ENCODE data around the gene TLR7.

DNA sequence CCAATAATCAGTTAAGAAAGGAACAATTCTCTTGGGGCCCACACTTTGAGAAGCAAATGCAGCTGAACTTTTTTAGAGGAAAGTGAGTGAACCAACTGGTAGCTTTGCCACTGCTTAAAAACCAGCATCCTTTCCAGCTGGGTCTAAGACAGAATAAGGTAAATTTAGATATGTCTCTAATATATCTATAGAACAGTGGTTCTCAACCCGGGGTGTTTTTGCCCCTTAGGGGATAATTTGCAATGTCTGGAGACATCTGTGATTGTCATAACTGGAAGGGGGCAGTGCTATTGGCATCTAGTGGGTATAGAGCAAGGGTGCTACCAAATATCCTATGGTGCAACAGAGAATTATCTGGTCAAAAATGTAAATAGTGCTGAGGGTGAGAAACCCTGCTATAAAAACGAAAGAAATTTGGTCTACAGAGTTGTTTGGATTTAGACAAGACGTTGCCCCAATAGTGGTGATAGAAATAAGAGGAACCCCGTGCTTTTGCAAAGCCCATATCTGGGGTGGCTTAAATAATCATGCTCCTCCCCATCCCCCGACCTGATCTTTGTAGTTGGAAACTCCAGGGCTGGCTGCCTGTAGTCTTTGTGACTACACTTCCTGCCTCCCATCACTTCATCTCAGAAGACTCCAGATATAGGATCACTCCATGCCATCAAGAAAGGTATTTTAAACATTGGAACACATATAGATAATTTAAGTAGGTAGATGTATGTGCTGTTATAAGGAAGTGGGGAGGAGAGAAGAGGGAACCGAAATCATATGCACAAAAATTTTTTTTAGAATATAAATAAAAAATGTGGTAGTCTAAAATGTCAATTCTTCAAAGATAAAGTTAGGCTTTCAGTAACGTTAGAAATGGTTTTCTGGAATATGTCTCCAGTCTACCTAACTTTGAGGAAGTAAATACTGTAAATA is at the start of gene TLR7:
- TF ChIP-seq, protein P1, sequence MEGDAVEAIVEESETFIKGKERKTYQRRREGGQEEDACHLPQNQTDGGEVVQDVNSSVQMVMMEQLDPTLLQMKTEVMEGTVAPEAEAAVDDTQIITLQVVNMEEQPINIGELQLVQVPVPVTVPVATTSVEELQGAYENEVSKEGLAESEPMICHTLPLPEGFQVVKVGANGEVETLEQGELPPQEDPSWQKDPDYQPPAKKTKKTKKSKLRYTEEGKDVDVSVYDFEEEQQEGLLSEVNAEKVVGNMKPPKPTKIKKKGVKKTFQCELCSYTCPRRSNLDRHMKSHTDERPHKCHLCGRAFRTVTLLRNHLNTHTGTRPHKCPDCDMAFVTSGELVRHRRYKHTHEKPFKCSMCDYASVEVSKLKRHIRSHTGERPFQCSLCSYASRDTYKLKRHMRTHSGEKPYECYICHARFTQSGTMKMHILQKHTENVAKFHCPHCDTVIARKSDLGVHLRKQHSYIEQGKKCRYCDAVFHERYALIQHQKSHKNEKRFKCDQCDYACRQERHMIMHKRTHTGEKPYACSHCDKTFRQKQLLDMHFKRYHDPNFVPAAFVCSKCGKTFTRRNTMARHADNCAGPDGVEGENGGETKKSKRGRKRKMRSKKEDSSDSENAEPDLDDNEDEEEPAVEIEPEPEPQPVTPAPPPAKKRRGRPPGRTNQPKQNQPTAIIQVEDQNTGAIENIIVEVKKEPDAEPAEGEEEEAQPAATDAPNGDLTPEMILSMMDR (IDR thresholded peaks at IDR 0.05): no peak
- TF ChIP-seq POLR2A (IDR thresholded peaks at IDR 0.05): no peak

All from tibial nerve (tissue), 3 donors.